Stomach (tissue), 9 donors: ENCODE data around the gene TBCC. TPM values are rescaled to one million over a fixed set of nuclear protein-coding genes. Genes with fewer than 3 reads are reported as not detected.
"Not testable (repeated sequence)": the region's sequence is repeated elsewhere in the genome, so short reads cannot be mapped to it uniquely, and the experiment has no call there.

ENCODE experiments used
- DNase-seq, 2 donors: peaks; one replicate each; pipeline versions ENCODE4 v3.0.0 to v3.0.0-alpha.2; 2013 to 2019
- H3K27ac ChIP-seq, 5 donors: fragments of 200-600 bp in 4 of 5; sonication (generic) in 4 of 5; one replicate each; pipeline ENCODE4 v1.5.1; 2013 to 2019; ENCODE audit warnings: mild to moderate bottlenecking in 1 of 5, moderate library complexity in 1 of 5
- H3K27me3 ChIP-seq, 3 donors: fragments of 200-600 bp; sonication (generic); one replicate each; pipeline ENCODE4 v1.5.1; 2017 to 2019; ENCODE audit warnings: mixed run types in 1 of 3
- H3K36me3 ChIP-seq, 4 donors: fragments of 200-600 bp; sonication (generic); 1 replicate in 3 of 4; 2 replicates in 1 of 4; pipeline ENCODE4 v1.5.1; 2016 to 2019
- H3K4me1 ChIP-seq, 4 donors: fragments of 200-600 bp; sonication (generic); one replicate each; pipeline ENCODE4 v1.5.1; 2016 to 2019
- H3K4me3 ChIP-seq, 4 donors: fragments of 200-600 bp; sonication (generic) in 3 of 4; one replicate each; pipeline ENCODE4 v1.5.1; 2016 to 2019; ENCODE audit warnings: mild to moderate bottlenecking in 1 of 4
- H3K9me3 ChIP-seq, 4 donors: fragments of 200-600 bp; sonication (generic); one replicate each; pipeline ENCODE4 v1.5.1; 2016 to 2019
- CTCF ChIP-seq, 7 experiments: fragments of 450-650 bp in 4 of 7; fragments of 200-600 bp in 3 of 7; sonication (generic) in 3 of 7; IDR thresholded peaks; one replicate each; pipeline ENCODE4 v1.5.1; 2016 to 2019; ENCODE audit warnings: antibody characterized with exemption in 7 of 7, control low read depth in 2 of 7, mild to moderate bottlenecking in 1 of 7
- EP300 ChIP-seq: sonication (generic); formaldehyde crosslinking; IDR thresholded peaks from one replicate; pipeline ENCODE4 v1.6.1; 2017; ENCODE audit warnings: antibody characterized with exemption
- POLR2A ChIP-seq, 4 donors: fragments of 450-650 bp; IDR thresholded peaks; one replicate each; pipeline ENCODE4 v1.6.1; 2016; ENCODE audit warnings: antibody characterized with exemption in 4 of 4, control low read depth in 2 of 4, mild to moderate bottlenecking in 1 of 4, moderate library complexity in 1 of 4
- POLR2AphosphoS5 ChIP-seq, 3 donors: sonication (generic); formaldehyde crosslinking; IDR thresholded peaks; one replicate each; pipeline ENCODE4 v1.6.1; 2016; ENCODE audit warnings: antibody characterized with exemption in 3 of 3
- WGBS, 5 donors: extraction: QIAGEN DNeasy Blood & Tissue Kit in 3 of 5; methylation state at CpG; one replicate each; pipeline versions ENCODE4 v1.1.5 to v1.1.7; 2013 to 2018; 5-methylcytosine and 5-hydroxymethylcytosine counted together
- intact Hi-C: fragments of 100-400 bp; cut with DNase I; formaldehyde crosslinking; loops from one replicate; pipeline ENCODE4 v1.15.1; 2023; ENCODE audit warnings: low total_unique reads
- polyA plus RNA-seq, 3 donors: library from polyadenylated mRNA; stranded (reverse); fragments of 200-250 nt; gene quantifications; one replicate each; pipeline ENCODE4 v1.2.3, GENCODE V29; 2013
- total RNA-seq, 5 donors: library from RNA; depleted of rRNA; stranded (reverse); fragments of >200 nt; gene quantifications; one replicate each; pipeline versions ENCODE4 v1.1.0 to v1.2.3, GENCODE V29; 2014 to 2016
- donor health status: healthy with polysubstance abuse.
- donor health status: Bipolar disorder and iron deficiency.
- donor health status: healthy.

TBCC gene
- total and polyA plus RNA-seq, 8 donors: 14.2 to 33.0 (median 18.2) TPM

GRCh38 chr6:42704937-42705374 lies 40.9 kb downstream of the TBCC start:
- intact Hi-C loops: no loop called here
- H3K4me1 ChIP-seq: peaks cover 0 to 18% (median 8%) of the 10 kb centered on the region in 4 donors
- TF ChIP-seq POLR2A (IDR thresholded peaks at IDR 0.05): no peak
- no peak for TF ChIP-seq EP300
- TF ChIP-seq POLR2AphosphoS5 (IDR thresholded peaks at IDR 0.05): no peak
- no peak for TF ChIP-seq CTCF (IDR thresholded peaks at IDR 0.05)
- no peaks in the 10 kb centered on the region for H3K27me3 ChIP-seq
- peak overlapping the region in 1 of 4 donors; percentile 27 for H3K4me3 ChIP-seq
- no peak overlapping the region for H3K27ac ChIP-seq
- WGBS, 5 donors: 39 to 71% (median 51%) methylated on average over 3 to 4 of the region's 4 CpGs
- peak; percentile 31 to 61 for DNase-seq
- H3K9me3 ChIP-seq: no peaks in the 10 kb centered on the region
- H3K36me3 ChIP-seq: no peaks in the 10 kb centered on the region

DNA sequence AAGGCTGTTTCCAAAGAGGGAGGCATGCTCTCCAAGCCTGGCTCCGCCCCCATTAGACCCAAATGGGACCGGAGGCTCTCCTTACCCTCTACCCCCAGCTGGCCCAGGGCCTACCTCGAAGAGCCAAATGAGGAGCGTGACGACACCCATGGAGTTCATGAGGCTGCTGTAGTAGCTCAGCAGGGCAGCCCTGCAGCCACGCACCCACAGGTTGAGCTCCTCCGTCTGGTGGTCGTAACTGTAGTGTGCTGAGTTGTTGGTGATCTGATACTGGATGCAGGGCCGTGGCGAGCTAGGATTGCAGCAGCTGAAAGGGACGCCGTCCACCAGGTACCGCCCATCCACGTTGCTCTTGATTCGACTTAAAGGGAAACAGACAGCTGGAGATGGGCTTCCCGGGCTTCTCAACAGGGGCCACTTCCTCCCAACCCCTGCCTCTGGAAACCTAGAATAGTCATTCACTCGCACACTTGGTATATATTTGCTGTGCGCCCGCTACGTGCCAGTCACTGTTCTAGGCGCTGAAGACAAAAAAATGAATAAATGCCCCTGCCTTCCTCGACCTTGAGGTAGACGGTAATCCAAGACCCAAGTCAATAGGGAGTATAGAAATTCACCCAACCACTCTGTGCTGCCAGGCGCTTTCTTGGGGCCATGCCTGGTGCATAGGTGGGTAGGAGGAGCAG lies 41.5 kb downstream of the TBCC start:
- H3K27ac ChIP-seq: peak overlapping the region in 1 of 5 donors; percentile 54

GRCh38 chr6:42702786-42703185 lies 43.1 kb downstream of the TBCC start:
- WGBS, 5 donors: 95 to 97% (median 96%) methylated on average over 3 of the region's 3 CpGs
- DNase-seq, H3K27me3 ChIP-seq, H3K9me3 ChIP-seq, H3K4me3 ChIP-seq, H3K36me3 ChIP-seq, H3K27ac ChIP-seq, intact Hi-C loops: not testable (repeated sequence)
- peaks cover 0 to 18% (median 8%) of the 10 kb centered on the region in 4 donors for H3K4me1 ChIP-seq

More for the DNA sequence above, 41.5 kb downstream of the TBCC start:
- intact Hi-C loops: no loop called here
- 14 to 50% (median 47%) methylated on average over 22 to 24 of the region's 24 CpGs for WGBS, 5 donors
- peak; percentile 34 to 38 for DNase-seq
- no peaks in the 10 kb centered on the region for H3K9me3 ChIP-seq
- no peak for TF ChIP-seq CTCF (IDR thresholded peaks at IDR 0.05)
- H3K27me3 ChIP-seq: no peaks in the 10 kb centered on the region
- H3K4me1 ChIP-seq: peaks cover 0 to 18% (median 8%) of the 10 kb centered on the region in 4 donors
- no peaks in the 10 kb centered on the region for H3K36me3 ChIP-seq
- peak overlapping the region in 3 of 4 donors; percentile 22 to 42 (median 27) for H3K4me3 ChIP-seq

- DNase-seq: no peak
- peaks cover 0 to 19% (median 8%) of the 10 kb centered on the region in 4 donors for H3K4me1 ChIP-seq
- 39 to 85% (median 73%) methylated on average over 2 of the region's 2 CpGs for WGBS, 5 donors
- no peaks in the 10 kb centered on the region for H3K27me3 ChIP-seq
- TF ChIP-seq CTCF (IDR thresholded peaks at IDR 0.05) (no peak), POLR2AphosphoS5 (IDR thresholded peaks at IDR 0.05) (no peak), POLR2A (IDR thresholded peaks at IDR 0.05) (no peak), EP300 (no peak)
- H3K36me3 ChIP-seq: no peaks in the 10 kb centered on the region
- no peak overlapping the region for H3K27ac ChIP-seq
- H3K9me3 ChIP-seq: no peaks in the 10 kb centered on the region
- H3K4me3 ChIP-seq: no peak overlapping the region
- intact Hi-C loops: no loop called here
These were observed 43.7 kb downstream of the TBCC start for GRCh38 chr6:42702200-42702599.

GRCh38 chr6:42698217-42698616 lies 47.7 kb downstream of the TBCC start:
- WGBS, 5 donors: 80 to 93% (median 83%) methylated on average over 10 to 13 of the region's 13 CpGs
- Histone ChIP-seq H3K9me3 (no peaks in the 10 kb centered on the region), H3K4me3 (no peak overlapping the region), H3K36me3 (peaks cover 3 to 21% (median 16%) of the 10 kb centered on the region in 4 donors), H3K27ac (no peak overlapping the region), H3K27me3 (no peaks in the 10 kb centered on the region), H3K4me1 (peaks cover 0 to 8% (median 0%) of the 10 kb centered on the region in 4 donors)
- TF ChIP-seq POLR2AphosphoS5 (IDR thresholded peaks at IDR 0.05) (no peak), POLR2A (IDR thresholded peaks at IDR 0.05) (no peak), CTCF (IDR thresholded peaks at IDR 0.05) (no peak), EP300 (no peak)
- intact Hi-C loops: no loop called here
- no peak for DNase-seq
